HG03432 (cell line): Measurements from ENCODE around the gene NBEAL1.
"Not testable (repeated sequence)": the region's sequence is repeated elsewhere in the genome, so short reads cannot be mapped to it uniquely, and the experiment has no call there.

Source experiments
- ATAC-seq: cut with Tn5 transposase; IDR thresholded peaks from one replicate; pipeline ENCODE4 v1.9.1; 2021; ENCODE audit warnings: mild to moderate bottlenecking, moderate library complexity; ENCODE audit not compliant: unreplicated experiment

NBEAL1 gene

DNA sequence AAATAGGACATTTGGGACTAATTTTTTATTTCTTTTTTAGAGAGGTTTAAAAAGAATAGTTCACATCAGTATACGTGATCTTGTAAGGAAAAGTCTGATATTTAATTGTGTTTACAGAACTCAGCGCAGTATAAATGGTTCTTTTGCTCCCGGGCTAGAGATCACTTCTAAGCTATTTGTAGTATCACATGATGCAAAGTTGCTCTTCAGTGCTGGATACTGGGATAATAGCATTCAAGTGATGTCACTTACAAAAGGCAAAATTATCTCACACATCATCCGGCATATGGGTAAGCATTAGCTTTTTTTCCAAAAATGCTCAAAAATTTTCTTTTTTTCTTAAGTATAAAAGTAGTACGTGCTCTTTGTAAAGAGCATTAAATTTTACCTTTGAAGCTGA lies 186.8 kb downstream of the NBEAL1 start:
- ATAC-seq: no peak

DNA sequence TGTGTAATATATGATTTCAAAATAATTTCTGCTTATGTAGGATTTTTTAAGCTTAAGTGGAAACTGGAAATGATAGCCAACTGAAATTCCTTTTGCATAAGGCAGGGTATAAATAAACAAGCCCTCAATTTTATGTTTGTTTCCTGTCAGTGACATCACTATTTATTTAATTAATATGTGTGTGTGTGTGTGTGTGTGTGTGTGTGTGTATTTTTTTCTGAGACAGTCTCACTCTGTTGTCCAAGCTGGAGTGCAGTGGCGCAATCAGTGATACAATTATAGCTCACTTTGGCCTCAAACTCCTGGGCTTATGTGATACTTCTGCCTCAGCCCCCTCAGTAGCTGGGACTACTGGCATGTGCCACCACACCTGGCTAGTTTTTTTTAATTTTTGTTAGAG lies 194.9 kb downstream of the NBEAL1 start:
- ATAC-seq: no peak

DNA sequence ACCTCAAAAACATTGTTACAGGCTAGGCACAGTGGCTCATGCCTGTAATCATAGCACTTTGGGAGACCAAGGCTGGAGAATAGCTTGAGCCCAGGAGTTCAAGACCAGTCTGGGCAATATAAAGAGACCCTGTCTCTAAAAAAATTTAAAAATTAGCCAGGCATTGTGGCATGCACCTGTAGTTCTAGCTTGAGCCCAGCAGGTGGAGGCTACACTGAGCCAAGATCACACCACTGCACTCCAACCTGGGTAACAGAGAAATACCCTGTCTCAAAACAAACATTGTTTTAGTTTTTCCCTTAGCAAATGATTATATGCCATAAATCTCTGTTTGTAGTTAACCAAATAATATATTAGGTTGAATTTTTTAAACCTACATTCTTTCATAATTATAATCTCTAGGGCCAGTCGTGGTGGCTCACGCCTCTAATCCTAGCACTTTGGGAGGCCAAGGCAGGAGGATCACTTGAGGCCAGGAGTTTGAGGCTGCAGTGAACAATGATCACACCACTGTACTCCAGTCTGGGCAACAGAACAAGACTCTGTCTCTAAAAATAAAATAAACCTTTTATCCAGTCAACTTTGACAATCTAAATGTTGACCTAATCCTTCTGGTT lies 210.9 kb downstream of the NBEAL1 start:
- peak; percentile 63 for ATAC-seq

DNA sequence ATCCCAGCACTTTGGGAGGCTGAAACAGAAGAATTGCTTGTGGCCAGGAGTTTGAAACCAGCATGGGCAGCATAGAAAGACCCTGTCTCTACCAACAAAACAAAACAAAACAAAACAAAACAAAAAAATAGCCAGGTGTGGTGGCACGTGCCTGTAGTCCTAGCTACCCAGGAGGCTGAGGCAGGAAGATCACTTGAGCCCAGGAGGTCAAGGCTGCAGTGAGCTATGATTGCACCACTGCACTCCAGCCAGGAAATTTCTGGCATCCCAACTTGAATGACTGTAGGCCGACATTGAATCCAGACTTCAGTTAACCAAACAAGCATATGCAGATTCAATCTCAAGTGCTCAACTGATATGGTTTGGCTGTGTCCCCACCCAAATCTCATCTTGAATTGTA lies 215.0 kb downstream of the NBEAL1 start:
- ATAC-seq: not testable (repeated sequence)

DNA sequence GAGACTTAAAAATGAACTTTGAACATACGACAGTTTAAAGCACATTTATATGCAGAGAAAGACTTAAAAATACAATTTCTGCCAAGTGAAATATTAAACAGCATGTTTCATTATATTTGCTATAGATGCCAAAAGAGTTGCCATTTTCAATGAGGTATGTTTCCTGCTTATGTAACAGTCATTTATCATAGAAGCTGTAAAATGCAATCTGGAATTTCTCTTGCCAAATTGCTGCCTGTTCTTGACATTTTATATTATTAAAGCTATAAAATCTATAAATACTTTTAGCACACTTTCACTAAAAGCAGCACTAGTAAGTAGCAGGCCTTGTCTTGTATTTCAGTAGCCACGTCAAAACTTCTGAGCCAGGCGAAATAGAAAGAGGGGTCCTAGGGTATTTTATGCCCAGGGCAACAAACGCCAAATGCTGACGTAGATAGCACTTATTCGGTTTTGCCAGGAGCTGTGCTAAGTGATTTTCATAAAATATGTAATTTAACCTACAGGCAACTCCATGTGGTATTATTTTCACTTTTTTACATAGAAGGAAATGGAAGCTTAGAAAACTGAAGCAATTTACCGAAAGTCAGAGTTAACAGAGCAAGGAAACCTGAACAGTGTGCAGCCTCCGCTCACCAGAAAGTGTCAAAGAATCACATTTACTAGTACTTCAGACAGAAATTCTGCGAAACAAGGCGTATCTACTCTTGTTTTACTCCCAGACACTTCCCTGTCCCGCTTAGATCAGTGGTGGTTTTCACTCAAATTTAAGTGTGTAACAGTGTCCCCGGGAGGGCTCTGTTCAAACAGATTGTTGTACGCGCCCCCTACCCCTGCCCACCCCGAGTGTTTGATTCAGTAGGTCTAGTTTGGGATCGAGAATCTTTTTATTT lies 222.9 kb downstream of the NBEAL1 start:
- ATAC-seq: no peak

DNA sequence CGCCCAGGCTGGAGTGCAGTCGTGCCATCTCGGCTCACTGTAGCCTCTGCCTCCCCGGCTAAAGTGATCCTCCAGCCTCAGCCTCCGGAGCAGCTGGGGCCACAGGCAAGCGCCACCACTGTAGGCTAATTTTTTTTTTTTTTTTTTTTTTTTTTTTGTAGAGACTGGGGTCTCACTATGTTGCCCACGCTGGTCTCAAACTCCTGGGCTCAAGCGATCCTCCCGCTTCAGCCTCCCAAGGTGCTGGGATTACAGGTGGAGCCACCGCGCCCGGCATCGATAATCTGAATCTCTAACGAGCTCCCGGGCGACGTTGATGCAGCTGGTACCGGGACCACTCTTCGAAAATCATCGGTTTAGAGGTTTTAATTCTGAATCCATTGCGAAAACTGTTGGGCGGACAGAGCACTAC lies 223.6 kb downstream of the NBEAL1 start:
- no peak for ATAC-seq

DNA sequence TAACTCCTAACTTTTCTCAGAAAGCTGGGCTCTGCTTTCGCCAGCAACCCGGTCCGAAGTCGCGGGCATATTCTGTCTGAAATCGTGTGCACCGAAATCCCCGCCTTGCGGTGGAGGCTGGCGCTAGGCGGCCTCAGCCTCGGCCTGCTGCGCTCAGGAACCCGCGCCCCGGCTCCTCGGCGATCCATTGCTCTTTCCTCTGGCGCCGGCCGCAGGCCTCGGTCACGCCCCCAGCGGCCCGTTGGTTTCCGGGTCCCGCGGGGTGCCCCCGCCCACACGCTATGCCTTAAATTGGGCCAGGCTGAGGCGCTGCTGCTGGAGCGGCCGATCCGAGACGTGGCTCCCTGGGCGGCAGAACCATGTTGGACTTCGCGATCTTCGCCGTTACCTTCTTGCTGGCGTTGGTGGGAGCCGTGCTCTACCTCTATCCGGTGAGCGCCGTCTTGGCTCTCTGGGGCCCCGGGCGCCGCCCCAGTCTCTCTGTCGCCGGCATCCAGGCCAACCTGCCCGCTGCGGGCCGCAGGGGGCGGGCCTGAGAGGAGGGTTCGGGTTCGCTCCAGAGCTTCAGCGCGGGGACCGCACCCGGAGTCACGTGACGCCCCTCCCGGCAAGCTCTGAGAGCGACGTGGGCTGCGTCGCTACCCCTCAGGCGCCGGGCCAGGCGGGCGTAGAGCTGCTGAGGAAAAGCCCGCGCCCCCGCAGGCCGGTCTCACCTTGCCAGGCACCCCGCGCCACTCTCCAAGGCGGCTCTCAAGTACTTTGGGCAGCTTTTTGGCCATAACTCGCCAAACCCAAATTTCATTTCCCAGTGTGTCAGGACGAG lies 224.2 kb downstream of the NBEAL1 start, which contains the start of gene CYP20A1:
TSS of gene CYP20A1 (plus strand) at position 315 of the 823 bp plus-strand sequence. CDS start at position 360, 45 bp downstream.
- peak; percentile 90 for ATAC-seq

DNA sequence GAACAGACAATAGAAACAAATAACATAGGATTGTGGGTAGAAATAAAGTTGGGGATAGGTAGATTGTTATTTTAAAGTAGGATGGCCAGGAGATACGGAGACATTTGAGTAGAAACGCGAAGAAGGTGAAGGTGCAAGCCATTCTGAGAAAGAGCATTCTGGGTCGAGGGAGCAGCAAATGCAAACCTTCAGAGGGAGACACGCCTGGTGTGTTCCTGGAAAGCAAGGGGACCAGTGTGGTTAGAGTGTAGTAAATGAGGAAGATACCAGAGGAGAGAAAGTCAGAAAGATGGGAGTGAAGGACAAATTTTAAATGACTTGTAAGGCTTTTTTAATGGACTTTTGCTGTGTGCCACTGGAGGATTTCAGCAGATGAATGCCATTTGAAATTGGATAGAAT lies 225.8 kb downstream of the NBEAL1 start:
- no peak for ATAC-seq

DNA sequence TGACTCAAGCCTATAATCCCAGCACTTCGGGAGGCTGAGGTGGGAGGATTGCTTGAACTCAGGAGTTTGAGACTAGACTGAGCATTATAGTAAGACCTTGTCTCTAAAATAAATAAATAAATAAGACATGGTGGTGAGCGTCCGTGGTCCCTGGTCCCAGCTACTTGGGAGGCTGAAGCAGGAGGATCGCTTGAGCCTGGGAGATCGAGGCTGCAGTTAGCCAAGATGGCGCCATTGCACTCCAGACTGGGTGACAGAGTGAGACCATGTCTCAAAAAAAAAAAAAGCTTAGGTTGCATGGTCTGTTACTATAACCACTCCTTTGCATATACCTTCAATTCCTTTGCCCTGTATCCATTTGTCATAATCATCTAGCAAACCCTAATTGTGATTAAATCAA lies 227.8 kb downstream of the NBEAL1 start:
- no peak for ATAC-seq

DNA sequence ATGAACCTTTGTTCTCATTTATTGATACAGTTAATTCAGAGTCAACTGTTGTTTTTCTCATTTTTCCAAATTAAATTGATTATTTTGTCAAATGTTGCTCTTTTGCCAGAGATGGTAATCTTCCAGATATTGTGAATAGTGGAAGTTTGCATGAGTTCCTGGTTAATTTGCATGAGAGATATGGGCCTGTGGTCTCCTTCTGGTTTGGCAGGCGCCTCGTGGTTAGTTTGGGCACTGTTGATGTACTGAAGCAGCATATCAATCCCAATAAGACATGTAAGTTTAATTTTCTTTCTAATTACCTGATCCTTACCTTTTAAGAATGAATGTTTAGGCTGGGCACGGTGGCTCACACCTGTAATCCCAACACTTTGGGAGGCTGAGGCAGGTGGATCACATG lies 232.0 kb downstream of the NBEAL1 start:
- ATAC-seq: no peak

DNA sequence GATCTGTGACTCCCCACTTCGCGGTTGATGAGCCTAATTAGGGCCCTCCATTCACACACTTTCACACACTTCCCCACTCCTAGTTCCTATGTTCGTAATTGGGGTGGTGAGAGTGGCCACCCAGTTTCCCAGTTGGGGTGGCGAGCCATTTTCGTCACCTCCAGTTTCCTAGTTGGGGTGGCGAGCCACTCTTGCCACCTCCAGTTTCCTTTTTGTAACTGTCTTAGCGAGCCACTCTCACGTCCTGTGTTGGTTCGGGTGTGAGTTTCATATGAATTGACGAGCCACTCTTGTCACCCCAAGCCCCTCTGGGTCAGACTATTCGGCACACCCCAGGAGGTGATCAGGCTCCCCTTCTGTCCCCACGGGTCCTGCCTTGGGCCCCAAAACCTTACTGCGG lies 238.1 kb downstream of the NBEAL1 start:
- no peak for ATAC-seq

DNA sequence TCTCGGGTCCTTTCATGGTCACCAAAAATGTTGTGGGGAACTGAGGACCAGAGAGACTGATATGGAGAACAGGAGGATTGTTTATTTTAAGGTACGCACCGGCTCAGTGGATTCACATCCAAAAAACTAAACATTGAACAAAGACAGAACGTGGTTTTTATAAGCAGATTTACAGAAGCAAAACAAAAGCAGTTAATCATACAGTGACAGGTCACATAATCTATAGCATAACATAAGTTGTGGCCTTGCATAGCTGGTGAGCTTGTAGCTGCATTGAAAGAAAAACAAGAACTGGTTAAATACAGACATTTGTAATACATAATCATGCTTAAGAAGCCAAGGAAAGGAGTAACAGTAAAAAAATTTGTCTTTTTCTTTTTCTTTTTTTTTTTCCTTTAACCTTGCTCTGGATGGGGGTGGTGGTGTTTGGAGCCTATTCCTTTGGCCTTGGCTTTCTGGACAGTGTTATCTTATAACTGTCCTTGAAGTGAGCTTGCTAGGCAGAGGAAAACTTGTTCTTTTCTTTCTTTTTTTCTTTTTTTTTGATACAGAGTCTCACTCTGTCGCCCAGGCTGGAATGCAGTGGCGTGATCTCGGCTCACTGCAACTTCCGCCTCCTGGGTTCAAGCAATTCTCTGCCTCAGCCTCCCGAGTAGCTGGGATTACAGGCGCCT lies 238.9 kb downstream of the NBEAL1 start:
- ATAC-seq: not testable (repeated sequence)

DNA sequence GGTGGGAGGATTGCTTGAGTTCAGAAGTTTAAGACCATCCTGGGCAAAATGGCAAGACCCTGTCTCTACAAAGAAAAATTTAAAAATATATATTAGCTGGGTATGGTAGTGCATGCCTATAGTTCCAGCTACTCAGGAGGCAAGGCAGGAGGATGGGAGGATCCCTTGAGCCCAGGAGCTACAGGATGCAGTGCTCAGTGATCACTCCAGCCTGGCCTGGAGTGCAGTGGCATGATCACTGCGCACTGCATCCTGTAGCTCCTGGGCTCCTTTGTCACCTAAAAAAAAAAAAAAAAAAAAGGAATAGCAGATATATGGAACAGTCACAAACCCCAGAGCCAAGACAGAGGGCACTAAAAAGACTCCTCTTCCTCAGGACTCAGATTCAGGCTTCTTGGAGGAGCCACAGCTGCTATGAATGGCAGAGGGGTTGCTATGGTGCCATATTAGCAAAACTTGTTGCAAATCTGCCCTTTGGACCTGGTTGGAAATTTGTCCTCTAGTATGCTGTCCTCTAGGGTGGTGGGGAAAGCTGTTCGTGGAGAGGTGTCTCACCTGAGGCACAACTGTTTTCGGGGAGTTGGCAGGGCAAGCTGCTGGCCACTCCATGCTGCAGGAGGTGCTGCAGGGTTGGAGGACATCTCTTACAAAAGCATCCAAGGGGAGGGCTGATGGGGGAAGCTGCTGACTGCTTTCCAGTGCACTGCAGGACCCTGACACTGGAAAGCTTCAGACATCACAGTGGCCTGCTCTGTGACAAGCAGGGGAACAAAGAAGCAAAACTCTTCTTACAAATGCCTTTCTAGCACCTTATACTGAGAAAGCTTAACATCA lies 246.9 kb downstream of the NBEAL1 start:
- ATAC-seq: no peak
